DMS53 treated with DMSO at 0.1 percent for 48 hours (cell line): ENCODE measurements around the gene CFAP70.
A peak's percentile ranks its signal among the peaks of the same experiment; 100 is the strongest.
"Not testable (repeated sequence)": the region's sequence is repeated elsewhere in the genome, so short reads cannot be mapped to it uniquely, and the experiment has no call there.

ENCODE experiments used
- DNase-seq: peaks from one replicate; lab custom pipeline; 2025; ENCODE audit not compliant: unreplicated experiment; lab: John Stamatoyannopoulos, UW

The CFAP70 gene

GRCh38 chr10:73258612-73259011 is 100.1 kb downstream of the CFAP70 start:
- DNase-seq: not testable (repeated sequence)

GRCh38 chr10:73253225-73253555 is 105.5 kb downstream of the CFAP70 start:
- DNase-seq: peak; percentile 8

GRCh38 chr10:73252445-73253224 is 106.0 kb downstream of the CFAP70 start, which contains the start of gene MRPS16:
TSS of gene MRPS16 (minus strand) at chr10:73252644. CDS start at chr10:73252482, 162 bp downstream.
- peak; percentile 94 for DNase-seq

GRCh38 chr10:73251683-73252444 is 106.8 kb downstream of the CFAP70 start:
- DNase-seq: no peak

DNA sequence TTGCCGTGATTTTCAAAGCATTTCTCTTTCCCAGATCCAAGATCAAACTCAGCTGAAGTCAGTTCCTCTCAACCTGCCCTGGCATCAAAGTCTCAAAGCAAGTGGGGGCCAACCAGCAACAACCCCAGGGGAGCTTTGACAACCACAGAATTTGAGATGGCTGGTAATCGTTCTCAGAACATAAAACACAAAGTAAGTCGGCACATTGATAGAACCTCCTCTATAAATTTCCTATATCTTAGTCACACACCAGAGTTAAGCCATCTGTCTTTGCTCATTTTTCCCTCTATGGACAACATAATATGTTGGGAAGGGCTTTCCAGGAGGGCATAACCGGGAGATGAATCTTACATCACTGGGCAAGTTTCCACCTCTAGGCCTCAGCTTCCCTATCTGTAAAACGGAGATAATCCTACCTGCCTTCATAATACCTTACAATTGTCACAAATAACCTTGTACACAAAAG is 110.4 kb downstream of the CFAP70 start:
- DNase-seq: no peak

DNA sequence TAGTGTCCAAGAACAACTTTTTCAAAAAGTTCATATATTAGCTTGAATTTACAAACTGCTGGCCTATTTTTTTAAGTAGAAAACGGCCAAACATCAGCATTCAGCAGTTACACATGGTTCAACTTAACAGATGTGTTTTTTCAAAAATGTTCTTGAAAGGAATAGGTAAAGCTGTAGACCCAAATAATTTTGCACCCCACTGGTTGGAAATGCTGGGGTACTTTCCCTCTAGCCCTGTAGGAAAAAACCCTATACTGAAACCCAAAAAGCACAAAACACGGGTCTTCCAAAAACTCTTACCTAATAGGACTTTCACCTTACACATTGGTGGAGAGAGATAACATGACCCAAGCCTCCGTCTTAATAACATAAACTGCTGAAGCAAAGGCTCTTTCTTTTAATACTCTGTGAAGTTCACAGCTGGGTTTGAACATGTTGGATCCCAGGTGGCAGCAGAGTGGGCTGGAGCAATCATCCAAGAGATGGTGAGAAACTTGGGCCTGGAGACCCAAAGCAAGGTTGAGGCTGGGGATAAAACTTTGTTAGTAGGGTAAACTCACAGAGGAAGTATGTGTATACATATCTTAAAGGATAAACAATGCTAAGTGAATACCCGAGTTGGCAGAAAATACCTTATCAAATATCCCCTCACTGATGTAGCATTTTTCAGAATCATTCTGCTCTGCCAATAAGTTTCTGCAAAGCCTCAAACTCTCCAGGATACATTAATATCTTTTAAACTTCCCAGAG is 111.0 kb downstream of the CFAP70 start:
- DNase-seq: peak; percentile 22

- peak; percentile 91 for DNase-seq
Observed at GRCh38 chr10:73246646-73247508, 111.8 kb downstream of the CFAP70 start, which contains the start of gene DNAJC9. TSS of gene DNAJC9 (minus strand) at chr10:73247255. CDS start at chr10:73247189, 66 bp downstream.

GRCh38 chr10:73246322-73246645 is 112.4 kb downstream of the CFAP70 start:
- no peak for DNase-seq

- no peak for DNase-seq
Observed at GRCh38 chr10:73244866-73245477, 113.7 kb downstream of the CFAP70 start.

- no peak for DNase-seq
Observed at GRCh38 chr10:73239908-73240307, 118.8 kb downstream of the CFAP70 start.

GRCh38 chr10:73238990-73239566 is 119.6 kb downstream of the CFAP70 start:
- DNase-seq: no peak

GRCh38 chr10:73234695-73235094 is 124.0 kb downstream of the CFAP70 start:
- DNase-seq: no peak

GRCh38 chr10:73233883-73234282 is 124.8 kb downstream of the CFAP70 start:
- no peak for DNase-seq

DNA sequence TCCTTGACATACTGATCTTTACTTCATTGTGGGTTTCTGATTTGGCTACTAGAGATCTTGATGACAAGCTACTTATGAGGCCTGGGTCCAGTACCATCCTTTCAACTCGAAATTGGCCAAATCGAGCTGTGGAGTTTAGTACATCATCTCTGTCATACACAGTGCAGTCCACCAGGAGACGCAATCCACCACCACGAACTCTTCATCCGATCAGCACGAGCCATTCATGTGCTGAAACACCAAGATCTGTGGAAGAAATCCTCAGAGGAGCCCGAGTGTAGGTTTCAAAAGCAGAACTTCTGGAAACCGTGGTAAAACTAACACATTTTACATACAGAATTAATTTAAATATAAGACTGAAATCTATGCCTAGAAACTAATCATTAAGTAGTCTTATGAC is 125.8 kb downstream of the CFAP70 start:
- DNase-seq: no peak

DNA sequence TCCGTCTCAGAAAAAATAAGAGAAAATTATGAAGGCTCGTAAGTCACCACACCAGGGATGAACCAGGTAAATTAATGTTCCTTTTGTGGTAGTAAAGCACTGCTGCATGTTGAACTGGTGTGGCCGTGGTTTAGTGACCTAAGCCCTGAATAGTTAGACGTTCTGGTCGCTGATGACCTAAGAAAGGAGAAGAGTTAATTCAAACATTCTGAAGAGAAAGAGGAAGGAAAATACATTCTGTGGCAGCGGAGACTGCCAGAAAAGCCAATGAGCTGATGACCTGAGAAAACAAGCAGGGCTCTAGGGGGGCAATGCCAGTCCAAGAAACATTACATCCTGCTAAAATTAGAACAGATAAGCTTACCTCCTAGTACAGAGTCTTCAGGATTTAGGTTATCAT is 129.1 kb downstream of the CFAP70 start:
- no peak for DNase-seq

DNA sequence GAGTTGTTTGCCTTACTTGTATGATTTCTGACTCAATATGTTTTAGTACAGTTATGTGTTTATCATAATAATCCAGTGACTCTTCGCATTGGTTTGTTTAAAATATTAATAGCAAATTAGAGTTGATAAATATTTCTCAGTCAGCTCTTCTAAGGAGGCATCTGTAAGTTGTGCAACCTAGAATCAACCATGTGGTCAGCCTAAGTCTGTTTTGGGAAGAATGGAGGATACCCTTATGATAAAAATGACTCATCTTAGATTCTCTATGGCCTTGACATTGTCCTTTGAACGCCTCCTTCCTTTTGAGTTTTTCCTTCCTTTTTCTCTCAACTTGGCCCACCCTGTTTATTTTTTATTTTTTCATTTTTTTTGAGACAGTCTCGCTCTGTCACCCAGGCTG is 130.4 kb downstream of the CFAP70 start:
- no peak for DNase-seq

DNA sequence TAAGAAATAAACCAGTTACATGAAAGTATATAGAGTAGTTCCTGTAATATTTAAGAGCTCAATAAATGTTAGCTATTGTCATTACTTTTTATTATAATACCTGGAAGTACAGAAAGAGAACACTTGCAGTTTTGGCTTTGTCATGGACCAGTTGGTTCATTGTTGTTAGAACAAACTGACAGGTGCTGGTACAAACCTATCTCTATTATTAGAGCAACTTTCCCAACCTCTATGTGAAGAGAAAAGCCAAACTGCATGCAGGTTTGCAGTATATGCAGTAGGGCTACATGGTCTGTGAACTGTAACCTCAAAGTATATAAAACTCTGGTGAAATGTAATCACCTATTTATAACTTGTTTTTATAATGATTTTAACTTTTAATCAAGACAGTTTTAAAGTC is 132.0 kb downstream of the CFAP70 start:
- no peak for DNase-seq

DNA sequence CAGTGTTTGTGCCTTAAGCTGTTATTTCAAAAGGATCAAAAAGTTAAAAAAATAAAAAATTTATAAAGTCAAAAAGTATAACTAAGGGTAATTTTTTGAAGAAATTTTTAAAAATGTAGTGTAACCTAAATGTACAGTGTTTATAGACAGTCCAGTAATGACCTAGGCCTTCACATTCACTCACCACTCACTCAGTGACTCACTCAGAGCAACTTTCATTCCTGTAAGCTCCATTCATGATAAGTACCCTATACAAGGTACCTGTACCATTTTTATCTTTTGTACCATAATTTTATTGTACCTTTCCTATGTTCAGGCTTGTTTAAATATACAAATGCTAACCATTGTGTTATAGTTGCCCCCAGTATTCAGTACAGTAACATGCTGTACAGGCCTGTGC is 133.1 kb downstream of the CFAP70 start:
- no peak for DNase-seq

GRCh38 chr10:73220989-73221388 is 137.7 kb downstream of the CFAP70 start:
- no peak for DNase-seq

- no peak for DNase-seq
Observed at GRCh38 chr10:73219384-73219783, 139.3 kb downstream of the CFAP70 start.
